NCI-H2196 (cell line): Measurements from ENCODE around the gene TIMP2.

Source experiments
- DNase-seq: peaks from one replicate; lab custom pipeline; 2025; ENCODE audit not compliant: unreplicated experiment; lab: John Stamatoyannopoulos, UW

Gene TIMP2

GRCh38 chr17:78840780-78841611 lies 84.2 kb downstream of the TIMP2 start, which contains the start of gene USP36:
USP36 (minus strand) TSS chr17:78840814; CDS start chr17:78836363, 4,451 bp downstream.
- peak; percentile 100 for DNase-seq

GRCh38 chr17:78840530-78840779 lies 84.7 kb downstream of the TIMP2 start:
- no peak for DNase-seq

DNA sequence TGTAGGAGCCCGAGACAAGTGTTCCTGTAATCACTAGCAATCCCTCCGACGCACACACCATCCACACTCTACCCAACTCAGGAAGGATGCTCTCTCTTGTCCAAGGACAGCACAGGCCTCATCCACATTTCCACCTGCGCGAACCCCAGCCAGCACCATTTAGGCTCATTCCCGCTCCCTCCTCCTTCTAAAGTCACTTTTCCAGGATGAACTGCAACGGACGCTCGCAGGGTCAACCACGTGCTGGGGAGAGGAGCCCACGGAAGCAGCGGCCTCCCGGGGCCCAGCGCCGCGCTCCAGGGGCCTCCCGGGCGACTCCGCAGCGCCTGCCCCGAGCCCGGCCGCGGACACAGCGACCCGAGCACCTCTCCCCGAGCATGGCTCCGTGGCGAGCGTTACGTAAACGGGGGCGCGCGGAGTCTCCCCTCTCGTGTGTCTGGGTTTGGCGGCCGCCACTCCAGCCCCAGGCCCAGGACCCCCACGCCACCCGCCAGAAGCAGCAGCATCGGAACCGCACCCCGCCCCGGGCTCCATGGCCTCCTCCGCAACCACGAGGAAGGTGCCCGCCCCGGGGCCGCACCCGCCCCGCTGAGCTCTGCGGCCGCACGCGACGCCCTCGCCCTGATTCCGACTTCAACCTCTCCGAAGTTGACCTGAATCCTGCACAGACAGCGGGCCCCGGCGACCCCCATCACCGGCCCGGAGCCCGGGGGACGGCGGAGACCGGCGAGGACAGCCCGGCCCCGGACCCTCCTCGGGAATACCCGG lies 85.2 kb downstream of the TIMP2 start:
- DNase-seq = no peak

- DNase-seq = no peak
Observed at GRCh38 chr17:78839235-78839761, 85.9 kb downstream of the TIMP2 start.

DNA sequence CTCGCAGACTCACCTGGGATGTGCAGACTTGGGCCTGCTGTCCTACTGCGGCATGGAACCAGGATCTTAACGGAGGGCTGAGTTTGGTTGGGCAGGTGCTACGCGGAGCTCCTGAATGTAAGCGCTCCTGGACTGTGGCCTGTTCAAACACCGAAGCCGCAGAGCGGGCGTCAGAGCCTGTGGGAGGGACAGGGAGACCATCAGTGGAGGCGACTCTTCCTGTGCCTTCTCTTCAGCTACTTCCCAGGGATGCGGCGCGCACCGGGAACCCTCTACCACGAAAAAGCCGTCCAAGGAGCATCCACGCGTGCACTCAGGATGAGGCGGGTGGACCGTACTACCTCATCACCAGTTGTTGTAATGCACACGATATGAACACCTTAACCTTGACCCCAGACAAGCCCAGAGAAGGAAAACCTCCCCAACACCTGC lies 86.6 kb downstream of the TIMP2 start:
- DNase-seq = peak; percentile 94

- no peak for DNase-seq
Observed at GRCh38 chr17:78836420-78837021, 88.7 kb downstream of the TIMP2 start.

GRCh38 chr17:78834571-78834970 lies 90.6 kb downstream of the TIMP2 start:
- DNase-seq = no peak

- no peak for DNase-seq
Observed at GRCh38 chr17:78832541-78832810, 92.7 kb downstream of the TIMP2 start.

GRCh38 chr17:78831688-78832540 lies 93.3 kb downstream of the TIMP2 start:
- DNase-seq = peak; percentile 22

GRCh38 chr17:78829477-78829876 lies 95.7 kb downstream of the TIMP2 start:
- DNase-seq = no peak

DNA sequence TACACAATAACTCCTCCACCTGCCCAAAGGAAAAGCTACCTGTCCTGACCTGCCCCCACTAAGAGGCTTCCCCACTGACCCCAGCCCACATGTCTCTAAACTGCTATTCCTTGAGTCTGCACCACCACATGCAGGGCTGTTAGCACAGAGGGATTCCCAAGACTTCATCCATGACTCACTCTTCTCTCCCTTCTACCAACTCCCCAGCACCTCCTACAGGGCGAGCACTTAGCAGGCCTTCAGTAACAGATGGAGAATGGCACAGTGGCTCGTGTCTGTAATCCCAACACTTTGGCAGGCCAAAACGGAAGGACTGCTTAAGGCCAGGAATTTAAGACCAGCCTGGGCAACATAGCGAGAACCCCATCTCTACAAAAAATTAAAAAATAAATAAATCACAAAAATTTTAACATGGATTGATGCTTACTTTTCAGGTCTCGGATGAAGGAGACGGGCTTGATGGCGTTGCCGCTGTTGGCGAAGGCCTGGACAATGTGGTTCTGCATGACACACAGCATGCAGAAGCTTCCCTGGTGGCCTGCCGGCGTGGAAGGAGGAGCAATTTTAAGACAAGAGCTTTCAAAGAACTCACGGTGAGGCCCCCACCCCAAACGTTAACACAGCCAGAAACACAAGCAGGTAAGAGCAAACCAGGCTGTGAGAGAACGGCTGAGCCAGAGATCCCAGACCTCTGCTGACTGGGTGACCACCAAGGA lies 96.6 kb downstream of the TIMP2 start:
- no peak for DNase-seq

DNA sequence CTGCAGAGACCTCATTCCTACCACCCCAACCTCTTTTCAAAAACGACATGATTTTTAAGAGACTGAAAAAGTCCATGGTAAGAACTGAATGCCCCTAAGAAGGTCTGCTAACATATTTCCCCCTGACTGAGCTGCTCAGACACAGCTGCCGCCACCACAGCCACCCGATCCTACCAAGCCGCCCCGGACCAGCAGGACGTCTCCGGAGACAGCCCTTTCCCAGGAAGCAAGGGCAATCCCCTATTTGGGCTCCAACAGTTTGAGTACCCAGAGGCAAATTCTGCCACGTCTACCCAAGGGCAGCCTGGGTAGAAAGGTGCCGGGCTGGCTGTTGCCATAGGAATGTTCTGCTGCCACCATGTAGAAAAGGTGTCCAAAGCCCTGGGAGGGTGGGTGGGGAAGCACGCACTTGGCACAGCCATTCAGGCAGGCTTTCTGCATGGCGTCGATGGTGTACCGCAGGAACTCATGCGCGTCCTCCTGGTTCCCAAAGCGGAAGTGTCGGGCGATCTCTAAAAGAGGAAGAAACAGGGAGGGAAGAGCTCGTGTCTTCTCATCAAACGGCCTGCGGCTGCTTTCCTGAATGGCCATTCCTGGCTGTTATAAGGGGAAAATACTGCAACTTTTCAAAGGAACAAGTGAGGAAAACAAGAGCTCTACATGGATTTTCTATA lies 98.2 kb downstream of the TIMP2 start:
- no peak for DNase-seq

DNA sequence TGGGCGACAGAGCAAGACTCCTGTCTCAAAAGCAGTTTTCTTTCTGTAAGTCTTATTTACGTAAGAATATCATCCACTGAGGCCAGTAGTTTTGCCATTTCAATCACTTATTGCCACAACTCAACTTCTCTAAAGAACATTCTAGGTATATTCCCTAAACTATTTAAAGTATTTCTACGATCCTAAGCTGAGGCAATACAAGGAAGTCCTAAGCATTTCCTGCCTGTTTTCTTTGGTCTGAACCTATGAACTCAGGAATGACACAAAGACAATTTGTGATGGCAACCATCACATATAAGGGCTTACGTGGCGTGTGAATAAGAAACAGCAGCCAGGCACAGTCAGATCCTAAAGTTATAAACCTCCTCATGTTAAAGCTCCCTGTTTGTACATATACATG lies 98.8 kb downstream of the TIMP2 start:
- no peak for DNase-seq

DNA sequence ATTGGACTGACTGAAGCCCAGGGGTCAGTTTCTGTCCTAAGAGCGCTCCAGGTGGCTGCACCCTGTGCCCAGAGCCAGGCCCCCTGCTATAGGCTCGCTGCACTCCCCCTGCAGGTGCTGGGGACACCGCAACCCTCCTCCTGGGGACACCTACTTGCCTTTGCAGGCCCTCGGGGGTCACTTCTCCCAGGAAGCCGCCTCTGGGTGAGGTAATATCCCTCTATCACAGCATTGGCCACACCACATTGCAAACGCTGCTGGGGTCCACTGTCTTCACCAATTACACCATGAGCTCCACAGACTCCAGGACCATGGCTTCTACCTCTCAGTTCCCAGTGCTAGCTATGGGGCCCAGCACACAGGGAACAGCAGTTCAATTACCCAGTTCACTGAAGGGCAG lies 99.5 kb downstream of the TIMP2 start:
- DNase-seq = no peak

- DNase-seq = no peak
Observed at GRCh38 chr17:78824240-78824639, 100.9 kb downstream of the TIMP2 start.

DNA sequence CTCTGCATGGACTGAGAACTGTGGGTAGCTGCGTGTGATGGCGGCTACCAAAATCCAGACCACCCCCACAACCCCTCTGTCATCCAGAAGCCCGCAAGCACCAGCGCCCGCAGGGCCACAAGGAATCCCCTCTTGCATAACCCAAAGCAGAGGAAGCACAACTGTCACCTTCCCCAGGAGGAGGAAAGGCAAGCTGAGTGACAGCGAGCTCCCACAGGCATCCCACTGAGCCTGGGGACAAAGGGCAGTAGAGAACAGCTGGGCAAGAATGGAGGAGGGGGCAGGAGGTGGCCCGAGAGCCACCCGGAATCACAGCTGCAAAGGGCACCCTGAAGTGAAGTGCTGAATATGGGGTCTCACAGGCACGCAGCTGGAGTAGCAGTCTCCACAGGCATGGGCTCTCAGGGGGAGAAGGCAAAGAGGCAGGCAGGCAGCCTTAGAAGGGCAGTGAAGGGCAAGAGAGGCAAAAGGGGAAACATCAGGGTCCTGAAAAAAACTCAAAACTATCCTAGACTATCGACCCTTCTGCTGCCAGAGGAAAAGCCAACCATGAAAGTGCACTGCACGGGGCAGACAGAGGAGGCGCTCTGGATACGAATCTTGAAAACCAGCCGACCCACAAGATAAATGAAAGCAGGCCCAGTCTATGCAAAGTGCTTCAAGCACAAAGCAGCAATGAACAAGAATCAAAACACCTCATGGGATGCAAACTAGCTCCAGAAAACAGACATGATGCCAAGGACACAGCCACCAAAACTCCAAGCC lies 101.7 kb downstream of the TIMP2 start:
- no peak for DNase-seq

GRCh38 chr17:78822552-78822951 lies 102.6 kb downstream of the TIMP2 start:
- no peak for DNase-seq

- no peak for DNase-seq
Observed at GRCh38 chr17:78821961-78822360, 103.2 kb downstream of the TIMP2 start.

GRCh38 chr17:78820841-78821240 lies 104.3 kb downstream of the TIMP2 start:
- no peak for DNase-seq
